ENCODE results near the gene DUSP19. TPM values are rescaled to one million over a fixed set of nuclear protein-coding genes. Genes with fewer than 3 reads are reported as not detected.

DUSP19 gene
- total and polyA plus RNA-seq, 10 of the 15 experiments (the other 5 are each of a cell fraction or from before 2014, with no cell fraction given), result 0.16 to 1.7 (median 0.57) TPM

GRCh38 chr2:183035954-183036669 lies 42.4 kb upstream of the DUSP19 start (continued):
- peak; percentile 78 for TF ChIP-seq RELB (IDR thresholded peaks at IDR 0.05; ENCODE audit: low read depth)
- TF ChIP-seq ZNF217 (IDR thresholded peaks at IDR 0.05), result peak; percentile 93
- TF ChIP-seq MTA3 (IDR thresholded peaks at IDR 0.05; ENCODE audit: borderline replicate concordance, low read length), result peak; percentile 93
- TF ChIP-seq DPF2 (IDR thresholded peaks at IDR 0.05), result peak; percentile 96
- no peak for TF ChIP-seq ASH2L (IDR thresholded peaks at IDR 0.05; ENCODE audit: borderline replicate concordance, low read depth)
- TF ChIP-seq SUZ12 (IDR thresholded peaks at IDR 0.05; ENCODE audit: unreplicated experiment), result no peak
- TF ChIP-seq SKIL (IDR thresholded peaks at IDR 0.05; ENCODE audit: low read depth, poor library complexity, severe bottlenecking), result peak; percentile 98
- peak; percentile 90 for TF ChIP-seq MTA2 (IDR thresholded peaks at IDR 0.05; ENCODE audit: low read depth)
- no peak for TF ChIP-seq NR2C2 (IDR thresholded peaks at IDR 0.05; ENCODE audit: borderline replicate concordance, control insufficient read depth, insufficient read length, low read depth)
- no peak for TF ChIP-seq ZBTB33 (IDR thresholded peaks at IDR 0.05)
- peak; percentile 58 for TF ChIP-seq GATAD2B (conservative IDR thresholded peaks at IDR 0.05; ENCODE audit: low read depth)
- TF ChIP-seq MAX (IDR thresholded peaks at IDR 0.05; ENCODE audit: low read depth, low read length), result no peak
- TF ChIP-seq RCOR1 (conservative IDR thresholded peaks at IDR 0.05; ENCODE audit: low read depth, low read length), result 0 out of 2 replicates have a peak, but pooled peaks have one; percentile 32
- TF ChIP-seq BACH1 (IDR thresholded peaks at IDR 0.05; ENCODE audit: borderline replicate concordance), result no peak
- TF ChIP-seq PML (IDR thresholded peaks at IDR 0.05; ENCODE audit: low read length), result no peak
- peak; percentile 72; the same call in 1 of the 2 replicates for TF ChIP-seq TBL1XR1 (IDR thresholded peaks at IDR 0.05; ENCODE audit: low read depth, low read length)
- no peak for TF ChIP-seq ZNF207 (IDR thresholded peaks at IDR 0.05; ENCODE audit: borderline replicate concordance)
- TF ChIP-seq SIX5 (IDR thresholded peaks at IDR 0.05; ENCODE audit: low read depth, low read length, severe bottlenecking), result no peak
- peak; percentile 97; the same call in 1 of the 2 replicates for TF ChIP-seq EZH2 (IDR thresholded peaks at IDR 0.05; ENCODE audit: borderline replicate concordance, control insufficient read depth, low read depth, low read length)
- peak; percentile 97 for TF ChIP-seq NFIC (IDR thresholded peaks at IDR 0.05; ENCODE audit: low read depth, low read length)
- peak; percentile 32 to 33; a peak in 2 of 4 replicates for TF ChIP-seq BHLHE40 (IDR thresholded peaks at IDR 0.05; ENCODE audit: borderline replicate concordance in 1 of 2, low read depth in 2 of 2, low read length in 1 of 2)
- TF ChIP-seq IRF4 (IDR thresholded peaks at IDR 0.05; ENCODE audit: low read depth, low read length), result peak; percentile 66; the same call in 1 of the 2 replicates
- peak; percentile 75; the same call in 1 of the 2 replicates for TF ChIP-seq ZBED1 (IDR thresholded peaks at IDR 0.05; ENCODE audit: borderline replicate concordance)
- peak in 1 of 2 experiments; percentile 62; a peak in 1 of 4 replicates for TF ChIP-seq CEBPB (IDR thresholded peaks at IDR 0.05; ENCODE audit: borderline replicate concordance in 1 of 2, low read depth in 2 of 2, low read length in 2 of 2)
